OCI-LY7 (cell line): ENCODE measurements around the gene CACNB2. TPM values are rescaled to one million over a fixed set of nuclear protein-coding genes. Genes with fewer than 3 reads are reported as not detected.
"Not testable (repeated sequence)": the region's sequence is repeated elsewhere in the genome, so short reads cannot be mapped to it uniquely, and the experiment has no call there.

Source experiments
- BruUV-seq: library from RNA; stranded (reverse); fragments of 400-500 nt; replicated peaks from 2 replicates; lab custom pipeline; 2021; lab: Mats Ljungman, UMichigan
- CTCF ChIA-PET: fragments of 300-600 bp; sonication (Branson Sonifier 250); formaldehyde crosslinking; loops from one replicate; lab custom pipeline; 2022; ENCODE audit warnings: antibody characterized with exemption; ENCODE audit not compliant: unreplicated experiment; lab: Charles Lee
- POLR2A ChIA-PET: fragments of 300-600 bp; sonication (Branson Sonifier 250); formaldehyde crosslinking; loops from one replicate; lab custom pipeline; 2022; ENCODE audit warnings: antibody characterized with exemption; lab: Charles Lee
- DNase-seq: peaks from one replicate; pipeline ENCODE4 v3.0.0-alpha.2; 2015; ENCODE audit warnings: low spot score
- H2AFZ ChIP-seq: fragments of 200-600 bp; sonication (generic), shearing (Covaris generic); 2 replicates; pipeline ENCODE4 v1.6.1; 2014; ENCODE audit warnings: mild to moderate bottlenecking, antibody characterized with exemption, low read length, moderate library complexity
- H3K27ac ChIP-seq: fragments of 200-600 bp; sonication (generic); 2 replicates; pipeline ENCODE4 v1.5.1; 2014; ENCODE audit warnings: mixed run types, low read depth, mild to moderate bottlenecking, moderate library complexity, low read length, inconsistent platforms; ENCODE audit not compliant: poor library complexity, severe bottlenecking
- H3K36me3 ChIP-seq: fragments of 200-600 bp; sonication (generic); 2 replicates; pipeline ENCODE4 v1.6.1; 2014; ENCODE audit warnings: mild to moderate bottlenecking, antibody characterized with exemption, low read length, moderate library complexity, mixed read lengths; ENCODE audit not compliant: insufficient read depth
- H3K4me1 ChIP-seq: fragments of 200-600 bp; sonication (generic); 2 replicates; pipeline ENCODE4 v1.5.1; 2014; ENCODE audit warnings: mild to moderate bottlenecking, low read length; ENCODE audit not compliant: insufficient read depth, poor library complexity, severe bottlenecking
- H3K4me2 ChIP-seq: fragments of 200-600 bp; sonication (generic); 2 replicates; pipeline ENCODE4 v1.6.1; 2014; ENCODE audit warnings: mild to moderate bottlenecking, low read length
- H3K4me3 ChIP-seq: fragments of 200-600 bp; sonication (generic); 2 replicates; pipeline ENCODE4 v1.5.1; 2014; ENCODE audit warnings: mild to moderate bottlenecking, low read depth, low read length; ENCODE audit not compliant: poor library complexity, severe bottlenecking
- H3K79me2 ChIP-seq: fragments of 200-600 bp; sonication (generic); 2 replicates; pipeline ENCODE4 v1.6.1; 2016; ENCODE audit warnings: low read depth, mild to moderate bottlenecking, low read length, moderate library complexity, mixed read lengths; ENCODE audit not compliant: insufficient read depth
- H3K9me2 ChIP-seq: fragments of 200-600 bp; sonication (generic); 2 replicates; pipeline ENCODE4 v1.6.1; 2016; ENCODE audit warnings: mild to moderate bottlenecking, low read length, mixed read lengths; ENCODE audit not compliant: insufficient read depth
- H3K9me3 ChIP-seq: fragments of 200-600 bp; sonication (generic); 2 replicates; pipeline ENCODE4 v1.6.1; 2014; ENCODE audit warnings: mild to moderate bottlenecking, mixed run types, low read length, mixed read lengths
- H4K20me1 ChIP-seq: fragments of 200-600 bp; sonication (generic); 2 replicates; pipeline ENCODE4 v1.6.1; 2014; ENCODE audit warnings: mild to moderate bottlenecking, antibody characterized with exemption, low read length, moderate library complexity, mixed read lengths; ENCODE audit not compliant: insufficient read depth
- CTCF ChIP-seq: fragments of 200-600 bp; sonication (generic); conservative IDR thresholded peaks from 2 replicates; pipeline ENCODE4 v1.5.1; 2014; ENCODE audit warnings: mild to moderate bottlenecking, antibody characterized with exemption, low read length, moderate library complexity, mixed read lengths
- EZH2phosphoT487 ChIP-seq: fragments of 200-600 bp; sonication (generic); IDR thresholded peaks from 2 replicates; pipeline ENCODE4 v1.6.1; 2018; ENCODE audit warnings: low read depth, borderline replicate concordance, mild to moderate bottlenecking, mixed run types, antibody characterized with exemption, low read length, moderate library complexity, mixed read lengths
- intact Hi-C: fragments of 100-400 bp; cut with micrococcal nuclease; formaldehyde crosslinking; loops from one replicate; pipeline ENCODE4 v1.10.0; 2022; ENCODE audit not compliant: unreplicated experiment
- total RNA-seq, 2 experiments: library from RNA; depleted of rRNA in 1 of 2; stranded (reverse); fragments of >200 nt in 1 of 2; shearing (Covaris generic) in 1 of 2; gene quantifications; 2 replicates each; pipeline ENCODE4 v1.2.3, GENCODE V29; 2014 to 2022

The CACNB2 gene
- total RNA-seq, 2 experiments from 2014 or later: not detected

- Histone ChIP-seq H3K9me3 (no peaks in the 10 kb centered on the region), H4K20me1 (no peaks in the 10 kb centered on the region), H3K27ac (no peak overlapping the region), H2AFZ (no peak overlapping the region), H3K4me2 (no peak overlapping the region), H3K79me2 (no peaks in the 10 kb centered on the region), H3K9me2 (no peaks in the 10 kb centered on the region), H3K36me3 (no peaks in the 10 kb centered on the region), H3K4me3 (no peak overlapping the region), H3K4me1 (no peaks in the 10 kb centered on the region)
- DNase-seq: no peak
- TF ChIP-seq CTCF (no peak), EZH2phosphoT487 (no peak)
- ChIA-PET CTCF (no interaction called here), POLR2A (no interaction called here)
- intact Hi-C loops: no loop called here
- BruUV-seq: no TSS peak
These were observed 11.2 kb downstream of the CACNB2 start for GRCh38 chr10:18151356-18151890.

DNA sequence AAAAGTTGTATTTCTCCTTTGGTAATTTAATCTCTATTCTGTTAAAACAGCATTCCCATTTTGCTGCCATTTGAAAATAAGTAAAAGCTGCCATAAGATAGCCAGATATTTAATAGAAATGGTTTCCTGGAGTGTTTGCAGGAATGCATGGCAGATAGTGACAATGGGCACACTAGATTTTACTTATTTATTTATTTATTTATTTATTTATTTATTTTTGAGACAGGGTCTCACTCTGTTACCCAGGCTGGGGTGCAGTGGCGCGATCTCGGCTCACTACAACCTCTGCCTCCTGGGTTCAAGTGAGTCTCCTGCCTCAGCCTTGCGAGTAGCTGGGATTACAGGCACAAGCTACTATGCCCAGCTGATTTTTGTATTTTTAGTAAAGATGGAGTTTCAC, 13.2 kb downstream of the CACNB2 start:
- H3K4me2 ChIP-seq, H3K27ac ChIP-seq, H4K20me1 ChIP-seq, BruUV-seq, CTCF ChIA-PET, H3K79me2 ChIP-seq, H3K36me3 ChIP-seq, H3K9me2 ChIP-seq, H3K4me3 ChIP-seq, H3K4me1 ChIP-seq, intact Hi-C loops, DNase-seq, H3K9me3 ChIP-seq, H2AFZ ChIP-seq: not testable (repeated sequence)
- POLR2A ChIA-PET: interaction anchor here (0.7 kb wide), 1 partner anchor 1930 kb away, joined by 4 read pairs; no protein-coding TSS in a partner anchor

GRCh38 chr10:18155321-18155720, 15.1 kb downstream of the CACNB2 start:
- Histone ChIP-seq H3K4me2 (no peak overlapping the region), H3K9me2 (no peaks in the 10 kb centered on the region), H3K4me3 (no peak overlapping the region), H3K9me3 (no peaks in the 10 kb centered on the region), H3K79me2 (no peaks in the 10 kb centered on the region), H2AFZ (no peak overlapping the region), H4K20me1 (no peaks in the 10 kb centered on the region), H3K4me1 (no peaks in the 10 kb centered on the region), H3K27ac (no peak overlapping the region), H3K36me3 (no peaks in the 10 kb centered on the region)
- DNase-seq: no peak
- ChIA-PET POLR2A (no interaction called here), CTCF (no interaction called here)
- no peak for TF ChIP-seq EZH2phosphoT487
- TF ChIP-seq CTCF: no peak
- no TSS peak for BruUV-seq
- intact Hi-C loops: no loop called here

DNA sequence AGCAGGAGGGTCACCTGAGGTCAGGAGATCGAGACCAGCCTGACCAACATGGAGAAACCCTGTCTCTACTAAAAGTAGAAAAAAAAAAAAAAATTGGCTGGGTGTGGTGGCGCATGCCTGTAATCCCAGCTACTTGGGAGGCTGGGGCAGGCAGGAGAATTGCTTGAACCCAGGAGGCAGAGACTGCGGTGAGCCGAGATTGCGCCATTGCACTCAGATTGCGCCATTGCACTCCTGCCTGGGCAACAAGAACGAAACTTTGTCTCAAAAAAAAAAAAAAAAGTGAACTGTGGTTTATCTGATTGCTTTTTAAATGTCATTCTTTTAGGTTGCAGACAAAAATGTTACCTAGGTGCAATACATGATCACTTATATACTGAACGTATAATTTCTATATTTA, 16.6 kb downstream of the CACNB2 start:
- BruUV-seq, H3K27ac ChIP-seq, CTCF ChIA-PET, H3K4me1 ChIP-seq, H3K79me2 ChIP-seq, H3K4me2 ChIP-seq, H3K4me3 ChIP-seq, H4K20me1 ChIP-seq, H3K36me3 ChIP-seq, H3K9me3 ChIP-seq, DNase-seq, H2AFZ ChIP-seq, intact Hi-C loops, H3K9me2 ChIP-seq: not testable (repeated sequence)
- POLR2A ChIA-PET: interaction anchor here (0.7 kb wide), 1 partner anchor 359 kb away, joined by 3 read pairs; no protein-coding TSS in a partner anchor
